HUES48 (cell line): Measurements from ENCODE around the gene TECTA.

Experiments
- H3K27ac ChIP-seq: one replicate; pipeline ENCODE4 v1.7.0; 2013; ENCODE audit warnings: low read depth, low read length, inconsistent platforms
- H3K27me3 ChIP-seq: 2 replicates; pipeline ENCODE4 v1.6.1; 2013; ENCODE audit warnings: mild to moderate bottlenecking, low read length; ENCODE audit not compliant: control insufficient read depth, insufficient read depth
- H3K36me3 ChIP-seq: 2 replicates; pipeline ENCODE4 v1.6.1; 2013; ENCODE audit warnings: low read length; ENCODE audit not compliant: control insufficient read depth, insufficient read depth
- H3K4me1 ChIP-seq: 2 replicates; pipeline ENCODE4 v1.6.1; 2013; ENCODE audit warnings: mild to moderate bottlenecking, low read length; ENCODE audit not compliant: control insufficient read depth, insufficient read depth
- H3K4me3 ChIP-seq: 2 replicates; pipeline ENCODE4 v1.5.1; 2013; ENCODE audit warnings: mild to moderate bottlenecking, low read depth, low read length
- H3K9ac ChIP-seq: 2 replicates; pipeline ENCODE4 v1.6.1; 2013; ENCODE audit warnings: mild to moderate bottlenecking, low read depth, low read length, moderate library complexity
- H3K9me3 ChIP-seq: 2 replicates; pipeline ENCODE4 v1.6.1; 2013; ENCODE audit warnings: low read length; ENCODE audit not compliant: control insufficient read depth, insufficient read depth

Gene TECTA, protein sequence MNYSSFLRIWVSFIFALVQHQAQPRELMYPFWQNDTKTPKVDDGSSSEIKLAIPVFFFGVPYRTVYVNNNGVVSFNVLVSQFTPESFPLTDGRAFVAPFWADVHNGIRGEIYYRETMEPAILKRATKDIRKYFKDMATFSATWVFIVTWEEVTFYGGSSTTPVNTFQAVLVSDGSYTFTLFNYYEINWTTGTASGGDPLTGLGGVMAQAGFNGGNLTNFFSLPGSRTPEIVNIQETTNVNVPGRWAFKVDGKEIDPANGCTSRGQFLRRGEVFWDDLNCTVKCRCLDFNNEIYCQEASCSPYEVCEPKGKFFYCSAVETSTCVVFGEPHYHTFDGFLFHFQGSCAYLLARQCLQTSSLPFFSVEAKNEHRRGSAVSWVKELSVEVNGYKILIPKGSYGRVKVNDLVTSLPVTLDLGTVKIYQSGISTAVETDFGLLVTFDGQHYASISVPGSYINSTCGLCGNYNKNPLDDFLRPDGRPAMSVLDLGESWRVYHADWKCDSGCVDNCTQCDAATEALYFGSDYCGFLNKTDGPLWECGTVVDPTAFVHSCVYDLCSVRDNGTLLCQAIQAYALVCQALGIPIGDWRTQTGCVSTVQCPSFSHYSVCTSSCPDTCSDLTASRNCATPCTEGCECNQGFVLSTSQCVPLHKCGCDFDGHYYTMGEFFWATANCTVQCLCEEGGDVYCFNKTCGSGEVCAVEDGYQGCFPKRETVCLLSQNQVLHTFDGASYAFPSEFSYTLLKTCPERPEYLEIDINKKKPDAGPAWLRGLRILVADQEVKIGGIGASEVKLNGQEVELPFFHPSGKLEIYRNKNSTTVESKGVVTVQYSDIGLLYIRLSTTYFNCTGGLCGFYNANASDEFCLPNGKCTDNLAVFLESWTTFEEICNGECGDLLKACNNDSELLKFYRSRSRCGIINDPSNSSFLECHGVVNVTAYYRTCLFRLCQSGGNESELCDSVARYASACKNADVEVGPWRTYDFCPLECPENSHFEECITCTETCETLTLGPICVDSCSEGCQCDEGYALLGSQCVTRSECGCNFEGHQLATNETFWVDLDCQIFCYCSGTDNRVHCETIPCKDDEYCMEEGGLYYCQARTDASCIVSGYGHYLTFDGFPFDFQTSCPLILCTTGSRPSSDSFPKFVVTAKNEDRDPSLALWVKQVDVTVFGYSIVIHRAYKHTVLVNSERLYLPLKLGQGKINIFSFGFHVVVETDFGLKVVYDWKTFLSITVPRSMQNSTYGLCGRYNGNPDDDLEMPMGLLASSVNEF (N-terminal part only)

DNA sequence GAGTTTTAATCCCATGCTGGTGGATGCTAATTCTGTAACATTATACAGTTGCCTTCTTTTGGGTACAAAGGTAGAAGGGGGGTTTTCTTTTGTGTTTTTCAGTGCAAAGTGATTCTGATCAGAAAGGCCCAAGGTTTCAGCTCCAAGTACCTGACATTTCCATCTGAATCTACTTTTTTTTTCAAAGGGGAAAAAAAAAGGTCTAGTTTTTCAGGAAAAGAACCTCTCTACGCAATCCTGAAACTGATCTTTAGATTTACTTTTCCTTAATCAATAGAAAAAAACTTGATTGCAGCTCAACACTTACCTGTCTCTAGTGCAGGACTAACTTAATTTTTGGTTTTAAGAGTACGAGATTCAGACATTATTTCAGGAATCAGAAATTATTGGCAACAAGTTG, at the start of gene TECTA:
Gene TECTA, plus strand, starts transcription at position 301 of the 400 bp plus-strand sequence. CDS start 1,423 bp downstream, outside the sequence.
- H3K4me3 ChIP-seq, result peak within 1 kb of the TSS; percentile 4; the same call in 1 of the 2 replicates
- H3K27ac ChIP-seq, result peak within 1 kb of the TSS; percentile 31
- H3K4me1 ChIP-seq, result peaks cover 29% of the 10 kb centered on the region
- no peaks in the 10 kb centered on the region for H3K36me3 ChIP-seq
- no peak within 1 kb of the TSS for H3K9ac ChIP-seq
- no peaks in the 10 kb centered on the region for H3K9me3 ChIP-seq
- no peaks in the 10 kb centered on the region for H3K27me3 ChIP-seq

- Histone ChIP-seq H3K9ac (no peak overlapping the region), H3K27me3 (no peaks in the 10 kb centered on the region), H3K9me3 (no peaks in the 10 kb centered on the region), H3K4me1 (no peaks in the 10 kb centered on the region), H3K27ac (no peak overlapping the region), H3K4me3 (no peak overlapping the region), H3K36me3 (peaks cover 58% of the 10 kb centered on the region)
Measured at GRCh38 chr11:121053244-121053643, 47.8 kb upstream of the TECTA start.

GRCh38 chr11:121054266-121054665, 46.8 kb upstream of the TECTA start:
- Histone ChIP-seq H3K36me3 (peaks cover 59% of the 10 kb centered on the region), H3K9me3 (no peaks in the 10 kb centered on the region), H3K4me3 (no peak overlapping the region), H3K27me3 (no peaks in the 10 kb centered on the region), H3K27ac (no peak overlapping the region), H3K9ac (no peak overlapping the region), H3K4me1 (no peaks in the 10 kb centered on the region)

DNA sequence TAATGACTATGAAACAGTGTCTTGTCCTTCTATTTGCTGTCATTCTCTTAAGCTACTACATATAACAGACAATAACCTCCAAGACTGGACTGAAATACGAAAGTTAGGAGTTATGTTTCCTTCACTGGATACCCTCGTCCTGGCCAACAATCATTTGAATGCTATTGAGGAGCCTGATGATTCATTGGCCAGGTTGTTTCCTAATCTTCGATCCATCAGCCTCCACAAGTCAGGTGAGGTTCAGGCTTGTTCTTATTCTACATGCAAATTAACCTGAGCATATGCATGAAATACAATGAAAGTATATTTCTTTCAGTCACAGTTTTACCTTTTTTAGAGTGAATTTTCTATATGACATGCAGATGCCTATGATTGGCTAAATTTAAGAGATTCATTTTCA, 46.0 kb upstream of the TECTA start:
- no peak overlapping the region for H3K27ac ChIP-seq
- no peaks in the 10 kb centered on the region for H3K27me3 ChIP-seq
- no peaks in the 10 kb centered on the region for H3K4me1 ChIP-seq
- H3K4me3 ChIP-seq, result no peak overlapping the region
- H3K9me3 ChIP-seq, result no peaks in the 10 kb centered on the region
- H3K36me3 ChIP-seq, result peaks cover 60% of the 10 kb centered on the region
- H3K9ac ChIP-seq, result no peak overlapping the region

- Histone ChIP-seq H3K4me1 (no peaks in the 10 kb centered on the region), H3K27ac (no peak overlapping the region), H3K36me3 (peaks cover 72% of the 10 kb centered on the region), H3K27me3 (no peaks in the 10 kb centered on the region), H3K9me3 (no peaks in the 10 kb centered on the region), H3K4me3 (no peak overlapping the region), H3K9ac (no peak overlapping the region)
Measured at GRCh38 chr11:121057922-121058321, 43.1 kb upstream of the TECTA start.

GRCh38 chr11:121058941-121059340, 42.1 kb upstream of the TECTA start:
- Histone ChIP-seq H3K36me3 (peaks cover 69% of the 10 kb centered on the region), H3K27ac (no peak overlapping the region), H3K9me3 (no peaks in the 10 kb centered on the region), H3K4me1 (no peaks in the 10 kb centered on the region), H3K9ac (no peak overlapping the region), H3K4me3 (no peak overlapping the region), H3K27me3 (no peaks in the 10 kb centered on the region)

DNA sequence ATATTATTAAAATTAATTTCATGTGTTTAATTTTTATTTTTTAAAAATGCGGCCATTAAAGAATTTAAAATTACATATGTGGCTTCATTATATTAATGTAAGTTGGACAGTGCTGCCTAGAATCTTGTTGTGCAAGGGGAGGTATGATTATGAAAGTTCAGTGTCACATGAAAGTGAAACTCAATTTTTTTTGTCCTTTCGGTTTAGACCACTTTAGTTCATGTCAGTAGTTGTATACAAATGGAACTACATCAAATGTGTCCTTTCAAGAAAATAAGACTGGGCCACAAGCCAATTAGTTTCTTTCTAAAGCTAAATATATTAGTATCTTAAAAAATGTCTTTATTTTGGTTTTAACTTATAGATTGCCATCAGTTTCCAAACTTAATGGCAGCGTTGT, 41.4 kb upstream of the TECTA start:
- Histone ChIP-seq H3K4me3 (no peak overlapping the region), H3K9me3 (no peaks in the 10 kb centered on the region), H3K9ac (no peak overlapping the region), H3K4me1 (no peaks in the 10 kb centered on the region), H3K27me3 (no peaks in the 10 kb centered on the region), H3K27ac (no peak overlapping the region), H3K36me3 (peaks cover 69% of the 10 kb centered on the region)

- no peak overlapping the region for H3K27ac ChIP-seq
- H3K4me3 ChIP-seq, result no peak overlapping the region
- no peaks in the 10 kb centered on the region for H3K4me1 ChIP-seq
- H3K36me3 ChIP-seq, result peaks cover 51% of the 10 kb centered on the region
- H3K9ac ChIP-seq, result no peak overlapping the region
- H3K27me3 ChIP-seq, result no peaks in the 10 kb centered on the region
- H3K9me3 ChIP-seq, result no peaks in the 10 kb centered on the region
Measured at GRCh38 chr11:121063728-121064127, 37.3 kb upstream of the TECTA start.

DNA sequence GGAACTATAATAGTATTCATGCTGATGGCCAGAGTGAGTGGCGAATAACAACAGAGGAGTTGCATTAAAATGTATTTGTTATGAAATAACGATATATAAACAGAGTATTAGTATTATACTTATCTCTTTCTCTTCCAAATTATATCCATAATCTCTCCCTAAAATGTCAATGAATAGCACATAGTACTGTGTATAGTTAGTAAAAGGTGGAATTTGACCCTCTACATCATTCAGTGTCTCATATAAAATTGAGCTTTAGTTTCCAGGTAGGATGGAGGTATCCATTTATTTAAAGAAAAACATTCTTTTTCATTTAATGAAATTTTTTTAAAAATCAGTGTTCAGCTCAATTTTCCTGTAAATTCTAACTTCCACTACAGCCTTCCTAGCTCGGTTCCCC, 34.4 kb upstream of the TECTA start:
- Histone ChIP-seq H3K36me3 (peaks cover 28% of the 10 kb centered on the region), H3K9me3 (no peaks in the 10 kb centered on the region), H3K4me1 (peaks cover 4% of the 10 kb centered on the region), H3K27me3 (no peaks in the 10 kb centered on the region), H3K27ac (no peak overlapping the region), H3K4me3 (no peak overlapping the region), H3K9ac (no peak overlapping the region)

DNA sequence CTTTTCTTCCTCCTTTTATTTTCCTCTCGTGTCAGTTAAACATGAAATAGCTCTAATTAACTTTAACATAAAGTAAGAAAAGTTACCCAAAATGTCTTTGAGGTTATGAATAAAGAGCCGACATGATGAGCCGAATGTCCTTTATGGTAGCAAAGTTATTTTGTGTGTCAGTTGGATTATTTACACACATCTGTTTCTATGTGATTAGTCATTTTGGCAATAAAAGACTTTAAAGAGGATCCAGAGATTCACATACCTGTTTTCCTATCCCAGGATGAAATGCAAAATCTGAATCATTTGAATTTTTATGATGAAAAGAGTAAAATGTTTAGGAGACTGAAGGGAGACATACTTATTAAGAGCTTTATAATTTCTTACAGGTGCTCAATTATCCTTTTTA, 34.0 kb upstream of the TECTA start:
- Histone ChIP-seq H3K36me3 (peaks cover 27% of the 10 kb centered on the region), H3K4me1 (peaks cover 7% of the 10 kb centered on the region), H3K9ac (no peak overlapping the region), H3K27me3 (no peaks in the 10 kb centered on the region), H3K4me3 (no peak overlapping the region), H3K9me3 (no peaks in the 10 kb centered on the region), H3K27ac (no peak overlapping the region)
